Measurements from ENCODE around the gene PMPCA.

GRCh38 chr9:136442265-136442664, 31.8 kb downstream of the PMPCA start:
- TF ChIP-seq, protein P1, sequence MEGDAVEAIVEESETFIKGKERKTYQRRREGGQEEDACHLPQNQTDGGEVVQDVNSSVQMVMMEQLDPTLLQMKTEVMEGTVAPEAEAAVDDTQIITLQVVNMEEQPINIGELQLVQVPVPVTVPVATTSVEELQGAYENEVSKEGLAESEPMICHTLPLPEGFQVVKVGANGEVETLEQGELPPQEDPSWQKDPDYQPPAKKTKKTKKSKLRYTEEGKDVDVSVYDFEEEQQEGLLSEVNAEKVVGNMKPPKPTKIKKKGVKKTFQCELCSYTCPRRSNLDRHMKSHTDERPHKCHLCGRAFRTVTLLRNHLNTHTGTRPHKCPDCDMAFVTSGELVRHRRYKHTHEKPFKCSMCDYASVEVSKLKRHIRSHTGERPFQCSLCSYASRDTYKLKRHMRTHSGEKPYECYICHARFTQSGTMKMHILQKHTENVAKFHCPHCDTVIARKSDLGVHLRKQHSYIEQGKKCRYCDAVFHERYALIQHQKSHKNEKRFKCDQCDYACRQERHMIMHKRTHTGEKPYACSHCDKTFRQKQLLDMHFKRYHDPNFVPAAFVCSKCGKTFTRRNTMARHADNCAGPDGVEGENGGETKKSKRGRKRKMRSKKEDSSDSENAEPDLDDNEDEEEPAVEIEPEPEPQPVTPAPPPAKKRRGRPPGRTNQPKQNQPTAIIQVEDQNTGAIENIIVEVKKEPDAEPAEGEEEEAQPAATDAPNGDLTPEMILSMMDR (IDR thresholded peaks at IDR 0.05; ENCODE audit: low read length), result no peak
- no peak for TF ChIP-seq EZH2 (IDR thresholded peaks at IDR 0.05; ENCODE audit: borderline replicate concordance, low read length)

All from OCI-LY1 (cell line).